Naive B cell (primary cell): Measurements from ENCODE around the gene NCK1. TPM values are rescaled to one million over a fixed set of nuclear protein-coding genes. Genes with fewer than 3 reads are reported as not detected.
"Not testable (repeated sequence)": the region's sequence is repeated elsewhere in the genome, so short reads cannot be mapped to it uniquely, and the experiment has no call there.

ENCODE experiments used
- ATAC-seq, 2 donors: fragments of 150-1000 bp; cut with Tn5 transposase; 2 replicates each; pipeline ENCODE4 v1.10.0; 2021; ENCODE audit warnings: low read depth in 2 of 2, mild to moderate bottlenecking in 2 of 2, moderate library complexity in 2 of 2
- DNase-seq: peaks from one replicate; pipeline ENCODE4 v3.0.0; 2022
- H3K27ac Mint-ChIP-seq, 6 donors: one replicate each; pipeline ENCODE4 v1.8.0; 2020 to 2022; ENCODE audit warnings: mild to moderate bottlenecking in 6 of 6, mixed read lengths in 6 of 6, moderate library complexity in 5 of 6, inconsistent platforms in 2 of 6
- H3K27me3 Mint-ChIP-seq, 3 donors: one replicate each; pipeline ENCODE4 v1.8.0; 2021 to 2022; ENCODE audit warnings: mixed read lengths in 3 of 3, mild to moderate bottlenecking in 1 of 3
- H3K36me3 Mint-ChIP-seq, 2 donors: one replicate each; pipeline ENCODE4 v1.8.0; 2020 to 2022; ENCODE audit warnings: mixed read lengths in 2 of 2, inconsistent platforms in 1 of 2, mild to moderate bottlenecking in 1 of 2
- H3K4me1 Mint-ChIP-seq, 3 donors: one replicate each; pipeline ENCODE4 v1.8.0; 2020 to 2022; ENCODE audit warnings: mixed read lengths in 3 of 3, inconsistent platforms in 1 of 3, mild to moderate bottlenecking in 1 of 3, moderate library complexity in 1 of 3
- H3K4me3 Mint-ChIP-seq, 8 donors: one replicate each; pipeline ENCODE4 v1.8.0; 2020 to 2022; ENCODE audit warnings: mild to moderate bottlenecking in 8 of 8, mixed read lengths in 8 of 8, moderate library complexity in 8 of 8, inconsistent platforms in 2 of 8
- H3K9me3 Mint-ChIP-seq, 7 donors: one replicate each; pipeline ENCODE4 v1.8.0; 2020 to 2022; ENCODE audit warnings: mixed read lengths in 7 of 7, mild to moderate bottlenecking in 5 of 7, inconsistent platforms in 2 of 7, moderate library complexity in 1 of 7
- polyA plus RNA-seq, 6 donors: library from polyadenylated mRNA; unstranded; fragments of 300-500 nt; fragmentation: Illumina TruSeq; gene quantifications; one replicate each; pipeline ENCODE4 v1.2.3, GENCODE V29; 2021; ENCODE audit warnings: low read depth in 6 of 6

The NCK1 gene
- polyA plus RNA-seq, 6 donors from 2014 or later = 40.2 to 48.7 (median 42.6) TPM

- no peaks in the 10 kb centered on the region for H3K27me3 Mint-ChIP-seq
- peak; percentile 48 to 49 for ATAC-seq
- H3K9me3 Mint-ChIP-seq = peaks cover 0 to 8% (median 2%) of the 10 kb centered on the region in 7 donors
- H3K27ac Mint-ChIP-seq = peak overlapping the region in 2 of 6 donors; percentile 72 to 80
- H3K4me1 Mint-ChIP-seq = peaks cover 46 to 88% (median 70%) of the 10 kb centered on the region in 3 donors
- no peaks in the 10 kb centered on the region for H3K36me3 Mint-ChIP-seq
- H3K4me3 Mint-ChIP-seq = peak overlapping the region in 1 of 8 donors; percentile 65
- no peak for DNase-seq
Measured at GRCh38 chr3:136882571-136882970, 20.6 kb downstream of the NCK1 start.

DNA sequence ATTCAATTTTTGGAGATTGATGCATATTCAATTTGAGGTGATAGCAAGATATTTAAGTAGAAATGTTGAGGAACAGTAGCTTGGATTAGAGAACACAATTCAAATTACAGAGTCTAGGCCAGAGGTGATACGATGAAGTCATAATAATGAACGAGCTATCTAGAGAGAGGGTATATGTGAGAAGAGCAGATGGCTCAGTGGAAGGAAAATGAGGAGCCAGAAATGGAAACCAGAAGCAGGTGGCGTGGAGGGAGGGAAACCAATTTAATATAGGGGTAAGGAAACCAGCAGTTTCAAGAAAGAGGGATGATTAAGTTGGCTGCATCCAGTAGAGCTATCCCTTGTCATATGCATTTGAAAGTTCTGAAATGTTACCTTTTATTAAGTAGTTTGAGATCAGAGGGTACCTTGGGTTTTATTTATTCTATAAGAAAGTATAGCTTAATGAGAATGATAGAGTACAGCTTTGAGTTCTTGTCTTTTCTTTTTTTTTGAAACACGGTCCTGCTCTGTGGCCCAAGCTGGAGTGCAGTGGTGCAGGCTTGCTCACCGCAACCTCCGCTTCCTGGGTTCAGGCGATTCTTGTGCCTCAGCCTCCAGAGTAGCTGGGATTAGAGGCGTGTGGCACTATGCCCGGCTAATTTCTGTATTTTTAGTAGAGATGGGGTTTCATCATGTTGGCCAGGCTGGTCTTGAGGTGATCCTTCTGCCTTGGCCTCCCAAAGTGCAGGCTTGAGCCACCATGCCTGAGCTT lies 22.1 kb downstream of the NCK1 start:
- Mint-ChIP-seq H3K36me3 (peaks cover 0 to 9% of the 10 kb centered on the region in 2 donors), H3K27me3 (no peaks in the 10 kb centered on the region), H3K9me3 (peaks cover 0 to 3% (median under 1%) of the 10 kb centered on the region in 7 donors), H3K4me3 (peak overlapping the region in 4 of 8 donors; percentile 1 to 42 (median 11)), H3K4me1 (peaks cover 47 to 88% (median 64%) of the 10 kb centered on the region in 3 donors), H3K27ac (peak overlapping the region; percentile 1 to 81 (median 70))
- ATAC-seq (no peak), DNase-seq (no peak)

DNA sequence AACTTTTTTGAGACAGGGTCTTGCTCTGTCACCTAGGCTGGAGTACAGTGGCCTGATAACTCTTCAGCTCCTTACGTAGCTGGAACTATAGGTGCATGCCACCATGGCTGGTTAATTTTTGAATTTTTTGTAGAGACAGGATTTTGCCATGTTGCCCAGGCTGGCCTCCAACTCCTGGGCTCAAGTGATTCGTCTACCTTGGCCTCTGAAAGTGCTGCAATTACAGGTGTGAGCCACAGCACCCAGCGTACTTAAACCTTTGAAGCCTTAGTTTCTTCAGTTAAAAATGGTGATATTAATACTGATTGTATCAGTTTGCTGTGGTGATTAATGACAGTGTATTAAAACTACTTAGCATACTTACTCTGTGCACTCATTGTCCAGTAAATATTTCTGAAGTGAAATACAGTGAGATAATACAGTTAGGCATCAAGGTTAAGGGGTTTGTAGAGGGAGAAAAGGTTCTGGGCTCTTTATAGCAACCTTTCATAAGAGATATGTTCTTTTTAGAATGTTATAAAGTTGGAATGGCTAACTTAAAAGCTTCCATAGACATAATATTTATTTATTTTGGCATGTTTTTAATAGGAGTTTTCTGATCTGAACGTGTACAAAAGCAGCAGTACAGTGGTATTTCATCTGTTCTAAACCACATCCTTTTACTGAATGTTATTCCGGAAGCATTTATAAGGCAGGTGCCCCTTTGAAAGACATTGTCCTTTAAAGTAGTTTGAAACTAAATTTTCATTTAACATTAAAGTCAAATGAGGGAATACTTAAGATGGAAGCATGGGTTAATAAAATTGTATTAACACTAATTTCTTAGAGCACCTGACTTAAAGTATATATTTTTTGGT lies 23.6 kb downstream of the NCK1 start:
- Mint-ChIP-seq H3K4me1 (peaks cover 45 to 87% (median 65%) of the 10 kb centered on the region in 3 donors), H3K27me3 (no peaks in the 10 kb centered on the region), H3K36me3 (peaks cover 1 to 13% of the 10 kb centered on the region in 2 donors), H3K4me3 (peak overlapping the region in 6 of 8 donors; percentile 17 to 78 (median 44)), H3K27ac (peak overlapping the region; percentile 5 to 92 (median 48)), H3K9me3 (peaks cover 0 to 6% (median 2%) of the 10 kb centered on the region in 7 donors)
- DNase-seq = no peak
- ATAC-seq = peak; percentile 60 to 72

GRCh38 chr3:136889947-136890346 lies 27.9 kb downstream of the NCK1 start:
- Mint-ChIP-seq H3K27me3 (no peaks in the 10 kb centered on the region), H3K36me3 (peaks cover 5 to 13% of the 10 kb centered on the region in 2 donors), H3K4me3 (no peak overlapping the region), H3K9me3 (peaks cover 0 to 12% (median 5%) of the 10 kb centered on the region in 7 donors), H3K4me1 (peaks cover 44 to 79% (median 60%) of the 10 kb centered on the region in 3 donors), H3K27ac (no peak overlapping the region)
- DNase-seq (no peak), ATAC-seq (no peak)

- H3K27me3 Mint-ChIP-seq = no peaks in the 10 kb centered on the region
- H3K4me1 Mint-ChIP-seq = peaks cover 41 to 70% (median 51%) of the 10 kb centered on the region in 3 donors
- H3K36me3 Mint-ChIP-seq = peaks cover 5 to 13% of the 10 kb centered on the region in 2 donors
- peaks cover 0 to 12% (median 5%) of the 10 kb centered on the region in 7 donors for H3K9me3 Mint-ChIP-seq
- H3K4me3 Mint-ChIP-seq = peak overlapping the region in 1 of 8 donors; percentile 57
- ATAC-seq = no peak
- H3K27ac Mint-ChIP-seq = peak overlapping the region in 1 of 6 donors; percentile 30
- DNase-seq = no peak
Measured at GRCh38 chr3:136891934-136892855, 30.2 kb downstream of the NCK1 start.

DNA sequence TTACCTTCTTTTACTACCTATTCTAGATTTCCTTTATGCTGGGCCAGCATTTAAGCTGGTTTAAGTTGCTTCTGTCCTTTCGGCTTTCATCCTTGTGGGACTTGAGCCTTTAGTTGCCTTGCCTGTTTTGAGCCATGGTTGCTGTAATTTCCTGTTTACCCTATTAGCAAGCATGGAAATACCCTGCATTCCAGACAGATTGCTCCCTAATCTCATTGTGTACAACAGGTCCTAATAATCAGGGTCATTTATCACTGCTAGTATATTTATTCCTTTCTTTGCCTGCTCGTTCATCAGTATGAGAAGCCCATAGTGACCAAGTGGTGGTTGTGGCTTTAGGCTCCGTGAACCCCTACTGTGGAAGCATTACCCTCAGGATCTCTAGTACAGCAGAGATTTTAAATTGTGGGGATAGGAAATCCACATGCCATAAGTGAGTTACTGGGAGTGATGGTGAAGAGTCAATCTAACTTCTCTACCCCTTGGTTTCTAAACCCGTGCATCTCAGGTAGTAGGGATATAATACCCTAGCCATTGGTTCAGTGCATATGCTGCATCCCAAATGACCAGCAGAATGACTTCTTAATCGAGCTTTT lies 31.9 kb downstream of the NCK1 start:
- Mint-ChIP-seq H3K9me3 (peaks cover 0 to 12% (median 5%) of the 10 kb centered on the region in 7 donors), H3K4me3 (peak overlapping the region in 3 of 8 donors; percentile 4 to 68 (median 64)), H3K27ac (peak overlapping the region in 2 of 6 donors; percentile 2 to 75), H3K27me3 (no peaks in the 10 kb centered on the region), H3K4me1 (peaks cover 34 to 71% (median 56%) of the 10 kb centered on the region in 3 donors), H3K36me3 (peaks cover 5 to 7% of the 10 kb centered on the region in 2 donors)
- ATAC-seq (no peak), DNase-seq (no peak)

- Mint-ChIP-seq H3K27ac (peak overlapping the region in 1 of 6 donors; percentile 30), H3K9me3 (peaks cover 0 to 11% (median 4%) of the 10 kb centered on the region in 7 donors), H3K36me3 (peaks cover 0 to 13% of the 10 kb centered on the region in 2 donors), H3K4me1 (peaks cover 63 to 82% (median 74%) of the 10 kb centered on the region in 3 donors)
- H3K4me3 Mint-ChIP-seq, ATAC-seq, H3K27me3 Mint-ChIP-seq, DNase-seq: not testable (repeated sequence)
Measured at GRCh38 chr3:136897171-136897570, 35.2 kb downstream of the NCK1 start.

- Mint-ChIP-seq H3K36me3 (peaks cover 0 to 16% of the 10 kb centered on the region in 2 donors), H3K9me3 (peaks cover 0 to 17% (median 4%) of the 10 kb centered on the region in 7 donors), H3K27me3 (no peaks in the 10 kb centered on the region), H3K27ac (peak overlapping the region in 5 of 6 donors; percentile 4 to 83 (median 71)), H3K4me3 (no peak overlapping the region), H3K4me1 (peaks cover 60 to 83% (median 74%) of the 10 kb centered on the region in 3 donors)
- ATAC-seq (no peak), DNase-seq (no peak)
Measured at GRCh38 chr3:136898549-136898948, 36.5 kb downstream of the NCK1 start.

GRCh38 chr3:136898954-136899353 lies 36.9 kb downstream of the NCK1 start:
- peak overlapping the region in 5 of 6 donors; percentile 4 to 83 (median 71) for H3K27ac Mint-ChIP-seq
- H3K4me3 Mint-ChIP-seq = no peak overlapping the region
- DNase-seq (no peak), ATAC-seq (no peak)
- no peaks in the 10 kb centered on the region for H3K27me3 Mint-ChIP-seq
- peaks cover 0 to 20% of the 10 kb centered on the region in 2 donors for H3K36me3 Mint-ChIP-seq
- peaks cover 0 to 21% (median 7%) of the 10 kb centered on the region in 7 donors for H3K9me3 Mint-ChIP-seq
- peaks cover 59 to 81% (median 74%) of the 10 kb centered on the region in 3 donors for H3K4me1 Mint-ChIP-seq

- Mint-ChIP-seq H3K36me3 (peaks cover 0 to 22% of the 10 kb centered on the region in 2 donors), H3K4me3 (peak overlapping the region in 2 of 8 donors; percentile 59 to 74)
Measured at GRCh38 chr3:136899622-136900158, 37.7 kb downstream of the NCK1 start.

GRCh38 chr3:136900694-136901093 lies 38.7 kb downstream of the NCK1 start:
- DNase-seq (peak; percentile 17), ATAC-seq (peak; percentile 68 to 71)
- Mint-ChIP-seq H3K4me1 (peaks cover 57 to 77% (median 76%) of the 10 kb centered on the region in 3 donors), H3K27ac (peak overlapping the region; percentile 55 to 84 (median 74)), H3K4me3 (peak overlapping the region in 7 of 8 donors; percentile 41 to 79 (median 54)), H3K36me3 (peaks cover 0 to 22% of the 10 kb centered on the region in 2 donors), H3K9me3 (peaks cover 0 to 31% (median 17%) of the 10 kb centered on the region in 7 donors)
- H3K27me3 Mint-ChIP-seq = not testable (repeated sequence)

More at GRCh38 chr3:136899622-136900158, 37.7 kb downstream of the NCK1 start:
- Mint-ChIP-seq H3K4me1 (peaks cover 57 to 76% (median 71%) of the 10 kb centered on the region in 3 donors), H3K9me3 (peaks cover 0 to 28% (median 13%) of the 10 kb centered on the region in 7 donors), H3K27me3 (no peaks in the 10 kb centered on the region), H3K27ac (peak overlapping the region in 4 of 6 donors; percentile 43 to 76 (median 71))
- no peak for DNase-seq
- peak in 1 of 2 donors; percentile 25 for ATAC-seq
